GM12878 (cell line): ENCODE measurements around the gene PPM1G. TPM values are rescaled to one million over a fixed set of nuclear protein-coding genes. Genes with fewer than 3 reads are reported as not detected.

Experiments
- ATAC-seq: fragments of 200-7000 bp; cut with Tn5 transposase; 3 replicates; pipeline ENCODE4 v1.9.1; 2020; ENCODE audit warnings: mild to moderate bottlenecking, moderate library complexity
- BruUV-seq: library from RNA; stranded (reverse); fragments of 400-500 nt; replicated peaks from 2 replicates; lab custom pipeline; 2021; lab: Mats Ljungman, UMichigan
- CTCF ChIA-PET: fragments of 300-600 bp; sonication (Branson Sonifier 250); formaldehyde crosslinking; extraction: SDS; loops from one replicate; lab custom pipeline; 2021; ENCODE audit warnings: inconsistent platforms; lab: Yijun Ruan, JAX
- POLR2A ChIA-PET: fragments of 350-600 bp; formaldehyde crosslinking; extraction: SDS; loops from one replicate; lab custom pipeline; 2021; ENCODE audit warnings: inconsistent platforms; lab: Charles Lee
- RAD21 ChIA-PET: fragments of 300-600 bp; sonication (Branson Sonifier 250); formaldehyde crosslinking; loops from one replicate; lab custom pipeline; 2023; ENCODE audit warnings: antibody characterized with exemption; ENCODE audit not compliant: unreplicated experiment; lab: Charles Lee
- SMC1A ChIA-PET: fragments of 300-600 bp; sonication (Branson Sonifier 250); formaldehyde crosslinking; loops from one replicate; lab custom pipeline; 2023; ENCODE audit not compliant: unreplicated experiment, uncharacterized antibody; lab: Charles Lee
- DNase-seq: peaks from one replicate; pipeline ENCODE4 v3.0.0-alpha.2; 2011; ENCODE audit warnings: low read depth, low spot score
- FAIRE-seq: peaks from 3 replicates; lab custom pipeline; 2011; peaks lifted over from hg19 to GRCh38; lab: Jason Lieb, UNC
- H2AFZ ChIP-seq: 2 replicates; pipeline ENCODE4 v1.6.0; 2011; ENCODE audit warnings: low read depth, low read length, control low read depth; ENCODE audit not compliant: control insufficient read depth
- H3K27ac ChIP-seq: 2 replicates; pipeline ENCODE4 v1.5.1; 2011; ENCODE audit warnings: control low read depth; ENCODE audit not compliant: control insufficient read depth, insufficient read depth
- H3K27me3 ChIP-seq, 2 experiments: replicated peaks in 1 of 2; 2 replicates each; pipeline versions ENCODE4 v1.6.0 to v1.6.1; 2011; ENCODE audit warnings: low read length in 1 of 2; ENCODE audit not compliant: control insufficient read depth in 2 of 2, insufficient read depth in 2 of 2
- H3K36me3 ChIP-seq, 2 experiments: 2 replicates each; pipeline ENCODE4 v1.5.1; 2011; ENCODE audit warnings: low read length in 1 of 2; ENCODE audit not compliant: control insufficient read depth in 2 of 2, insufficient read depth in 2 of 2
- H3K4me1 ChIP-seq: 2 replicates; pipeline ENCODE4 v1.6.1; 2011; ENCODE audit warnings: mild to moderate bottlenecking, low read length, moderate library complexity, mixed read lengths; ENCODE audit not compliant: control insufficient read depth, insufficient read depth
- H3K4me2 ChIP-seq: 2 replicates; pipeline ENCODE4 v1.6.0; 2011; ENCODE audit warnings: control low read depth; ENCODE audit not compliant: control insufficient read depth, insufficient read depth
- H3K4me3 ChIP-seq: fragments of 200-600 bp; sonication (generic); 2 replicates; pipeline ENCODE4 v1.5.1; 2016
- H3K79me2 ChIP-seq: 2 replicates; pipeline ENCODE4 v1.6.0; 2011; ENCODE audit warnings: low read length; ENCODE audit not compliant: control insufficient read depth, insufficient read depth
- H3K9ac ChIP-seq: 2 replicates; pipeline ENCODE4 v1.8.0; 2011; ENCODE audit warnings: low read length, control low read depth, mixed read lengths; ENCODE audit not compliant: control insufficient read depth, insufficient read depth
- H3K9me3 ChIP-seq: replicated peaks from 3 replicates; pipeline ENCODE4 v1.5.1; 2011; ENCODE audit warnings: mild to moderate bottlenecking, low read length; ENCODE audit not compliant: control insufficient read depth, insufficient read depth
- H4K20me1 ChIP-seq: 2 replicates; pipeline ENCODE4 v1.6.0; 2011; ENCODE audit not compliant: control insufficient read depth, insufficient read depth
- BACH1 ChIP-seq: fragments of 450-650 bp; IDR thresholded peaks from 2 replicates; pipeline ENCODE4 v1.6.1; 2017; ENCODE audit warnings: mild to moderate bottlenecking, borderline replicate concordance
- CREB1 ChIP-seq: IDR thresholded peaks from 2 replicates; pipeline ENCODE4 v1.6.1; 2012; ENCODE audit warnings: low read depth, mild to moderate bottlenecking, inconsistent platforms
- DPF2 ChIP-seq: fragments of 450-650 bp; IDR thresholded peaks from 2 replicates; pipeline ENCODE4 v1.6.1; 2017; ENCODE audit warnings: mild to moderate bottlenecking
- KDM1A ChIP-seq: fragments of 200-600 bp; sonication (generic); IDR thresholded peaks from 2 replicates; pipeline ENCODE4 v1.6.1; 2016; ENCODE audit warnings: borderline replicate concordance
- POLR2A ChIP-seq: IDR thresholded peaks from 2 replicates; pipeline ENCODE4 v1.6.1; 2011; ENCODE audit warnings: low read depth, mild to moderate bottlenecking, low read length
- RCOR1 ChIP-seq: conservative IDR thresholded peaks from 2 replicates; pipeline ENCODE4 v1.6.1; 2012; ENCODE audit warnings: low read depth, low read length, improper control_type of control experiment
- TBL1XR1 ChIP-seq: IDR thresholded peaks from 2 replicates; pipeline ENCODE4 v1.6.1; 2012; ENCODE audit warnings: low read depth, low read length, improper control_type of control experiment
- WGBS: methylation state at CpG from one replicate; pipeline ENCODE4 v1.1.6; 2016; ENCODE audit warnings: low lambda C conversion rate; ENCODE audit not compliant: insufficient replicate concordance, insufficient coverage; ENCODE audit errors: missing lambda C conversion rate; 5-methylcytosine and 5-hydroxymethylcytosine counted together
- in situ Hi-C: fragments of 300-500 bp; cut with MboI; formaldehyde crosslinking; loops from 9 replicates; pipeline ENCODE4 v1.14.3; 2018; ENCODE audit warnings: mixed read lengths
- intact Hi-C: fragments of 100-400 bp; cut with micrococcal nuclease; formaldehyde crosslinking; loops from one replicate; pipeline ENCODE4 v1.14.2; 2022; ENCODE audit not compliant: unreplicated experiment
- polyA plus RNA-seq, 11 experiments: library from polyadenylated mRNA; depleted of rRNA in 4 of 11; unstranded in 6 of 11; stranded (reverse) in 5 of 11; fragments of >200 nt; fragmentation: Nextera tagmentation in 4 of 11; fragmentation: Illumina TruSeq in 1 of 11; extraction: Ambion mirVana in 4 of 11; extraction: Trizol in 1 of 11; gene quantifications; 1 replicate in 1 of 11; 2 replicates in 10 of 11; pipeline versions ENCODE4 v1.2.1 to v1.2.3, GENCODE V29; 2011 to 2016; ENCODE audit warnings: inconsistent platforms in 2 of 11, missing spikeins in 2 of 11, low read depth in 1 of 11
- total RNA-seq, 4 experiments: library from RNA; depleted of rRNA in 3 of 4; stranded (reverse); fragments of >200 nt in 3 of 4; fragmentation: Illumina TruSeq in 1 of 4; extraction: Trizol in 1 of 4; gene quantifications; 2 replicates each; pipeline versions ENCODE4 v1.2.1 to v1.2.3, GENCODE V29; 2013 to 2021
- TF ChIP-seq, protein P1 (sequence below): fragments of 450-650 bp; IDR thresholded peaks from 2 replicates; pipeline ENCODE4 v1.6.1; 2018; ENCODE audit warnings: borderline replicate concordance, mild to moderate bottlenecking; ENCODE audit not compliant: partially characterized antibody

Gene PPM1G
- total and polyA plus RNA-seq, 10 of the 15 experiments (the other 5 are each of a cell fraction or from before 2014, with no cell fraction given), result 68.8 to 171 (median 121) TPM

DNA sequence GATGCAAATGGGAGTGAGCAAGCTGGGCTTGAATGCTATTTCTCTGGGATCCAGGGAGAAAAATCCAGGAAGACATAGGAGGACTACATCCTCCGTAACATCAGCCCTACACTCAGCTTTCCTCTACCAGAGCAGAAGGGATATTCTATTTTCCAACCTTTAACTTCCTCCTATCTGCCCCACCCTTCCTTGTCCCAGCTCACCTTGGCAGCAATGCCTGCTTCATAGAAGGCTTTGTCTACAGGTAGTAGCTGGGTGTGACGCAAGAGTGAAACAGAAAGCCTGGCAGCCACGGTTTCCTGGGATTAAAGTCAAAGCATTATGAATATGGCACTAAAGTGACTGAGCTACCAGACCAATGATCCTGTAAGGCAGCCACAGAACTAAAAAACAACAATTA, 36.7 kb upstream of the PPM1G start:
- H3K9me3 ChIP-seq, result no peaks in the 10 kb centered on the region
- H3K27me3 ChIP-seq, result no peaks in the 10 kb centered on the region
- H2AFZ ChIP-seq, result no peak overlapping the region
- intact Hi-C loops, result no loop called here
- no peak overlapping the region for H3K9ac ChIP-seq
- TF ChIP-seq RCOR1 (no peak), BACH1 (no peak), DPF2 (no peak), KDM1A (no peak), TBL1XR1 (no peak), POLR2A (no peak), CREB1 (no peak)
- TF ChIP-seq, protein P1, sequence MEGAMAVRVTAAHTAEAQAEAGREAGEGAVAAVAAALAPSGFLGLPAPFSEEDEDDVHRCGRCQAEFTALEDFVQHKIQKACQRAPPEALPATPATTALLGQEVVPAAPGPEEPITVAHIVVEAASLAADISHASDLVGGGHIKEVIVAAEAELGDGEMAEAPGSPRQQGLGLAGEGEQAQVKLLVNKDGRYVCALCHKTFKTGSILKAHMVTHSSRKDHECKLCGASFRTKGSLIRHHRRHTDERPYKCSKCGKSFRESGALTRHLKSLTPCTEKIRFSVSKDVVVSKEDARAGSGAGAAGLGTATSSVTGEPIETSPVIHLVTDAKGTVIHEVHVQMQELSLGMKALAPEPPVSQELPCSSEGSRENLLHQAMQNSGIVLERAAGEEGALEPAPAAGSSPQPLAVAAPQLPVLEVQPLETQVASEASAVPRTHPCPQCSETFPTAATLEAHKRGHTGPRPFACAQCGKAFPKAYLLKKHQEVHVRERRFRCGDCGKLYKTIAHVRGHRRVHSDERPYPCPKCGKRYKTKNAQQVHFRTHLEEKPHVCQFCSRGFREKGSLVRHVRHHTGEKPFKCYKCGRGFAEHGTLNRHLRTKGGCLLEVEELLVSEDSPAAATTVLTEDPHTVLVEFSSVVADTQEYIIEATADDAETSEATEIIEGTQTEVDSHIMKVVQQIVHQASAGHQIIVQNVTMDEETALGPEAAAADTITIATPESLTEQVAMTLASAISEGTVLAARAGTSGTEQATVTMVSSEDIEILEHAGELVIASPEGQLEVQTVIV, result no peak
- H3K4me3 ChIP-seq, result no peak overlapping the region
- 81% methylated on average over 3 of the region's 3 CpGs for WGBS
- no TSS peak for BruUV-seq
- no peak for DNase-seq
- RAD21 ChIA-PET, result no interaction called here
- CTCF ChIA-PET, result interaction anchor here (1.1 to 1.5 kb wide), 2 partner anchors 18 to 237 kb away, joined by 3 to 4 read pairs; partner anchors contain the start of gene NRBP1
- no peak overlapping the region for H3K4me2 ChIP-seq
- H3K27ac ChIP-seq, result no peak overlapping the region
- no peaks in the 10 kb centered on the region for H4K20me1 ChIP-seq
- H3K36me3 ChIP-seq, result peaks cover 3 to 8% of the 10 kb centered on the region in 2 experiments; a peak in 3 of 4 replicates
- POLR2A ChIA-PET, result interaction anchor here (0.8 to 1.1 kb wide), 2 partner anchors 60 to 77 kb away, joined by 4 read pairs; no protein-coding TSS in a partner anchor
- no peak for FAIRE-seq
- ATAC-seq, result no peak
- SMC1A ChIA-PET, result interaction anchor here (1.0 to 1.1 kb wide), 2 partner anchors 8 to 17 kb away, joined by 3 read pairs; no protein-coding TSS in a partner anchor
- H3K4me1 ChIP-seq, result no peaks in the 10 kb centered on the region
- in situ Hi-C loops, result no loop called here
- no peaks in the 10 kb centered on the region for H3K79me2 ChIP-seq
